ENCODE results near the gene KLF13. TPM values are rescaled to one million over a fixed set of nuclear protein-coding genes. Genes with fewer than 3 reads are reported as not detected.

KLF13 gene
- total RNA-seq, 1 donor, result 66.2 TPM

DNA sequence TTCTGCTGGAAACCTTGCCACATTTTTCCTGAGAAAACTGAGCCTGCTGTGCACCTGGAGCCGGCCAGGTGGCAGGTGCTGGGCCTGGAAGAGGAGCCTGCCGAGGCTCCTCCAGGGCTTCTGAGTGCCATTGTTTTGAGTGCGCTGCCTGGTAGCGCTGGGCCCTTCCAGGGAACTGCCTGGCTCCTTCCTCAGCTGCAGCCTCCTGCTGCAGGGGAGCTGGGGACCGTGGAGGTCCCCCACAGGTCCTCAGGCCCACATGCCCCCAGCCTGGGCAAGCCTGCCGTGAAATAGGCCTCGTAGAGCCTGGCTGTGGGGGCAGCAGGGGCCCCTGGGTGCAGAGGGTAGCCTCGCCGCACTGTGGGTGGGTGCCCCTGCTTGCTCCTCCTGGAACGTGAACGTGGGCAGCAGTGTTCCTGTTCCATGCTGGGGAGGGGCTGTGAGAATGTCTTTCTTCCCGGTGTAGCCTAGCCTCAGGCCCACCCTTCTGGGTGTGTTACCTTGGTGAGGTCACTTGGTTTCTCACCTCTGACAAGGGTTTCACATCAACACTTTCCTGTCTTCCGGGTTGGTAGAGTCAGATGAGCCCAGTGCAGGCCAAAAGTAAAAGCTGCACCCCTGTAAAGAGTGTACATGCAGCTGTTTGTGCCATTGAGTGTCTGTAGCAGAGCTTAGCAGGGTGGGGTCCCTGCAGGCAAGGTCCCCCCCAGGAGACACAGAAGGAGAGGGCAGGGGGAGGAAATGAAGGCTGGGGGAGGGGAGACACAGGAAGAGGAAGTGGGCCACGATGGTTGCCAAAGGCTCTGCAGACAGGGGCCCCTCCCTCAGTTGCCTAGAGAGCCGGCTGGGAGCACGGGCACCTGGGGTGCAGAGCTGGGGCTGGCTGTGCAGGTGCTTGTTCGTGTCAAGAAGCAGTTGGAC is 34.5 kb downstream of the KLF13 start:
- DNase-seq (ENCODE audit: low read depth in 2 of 3, low spot score in 2 of 3), result peak; percentile 55 to 66 (median 58)

DNA sequence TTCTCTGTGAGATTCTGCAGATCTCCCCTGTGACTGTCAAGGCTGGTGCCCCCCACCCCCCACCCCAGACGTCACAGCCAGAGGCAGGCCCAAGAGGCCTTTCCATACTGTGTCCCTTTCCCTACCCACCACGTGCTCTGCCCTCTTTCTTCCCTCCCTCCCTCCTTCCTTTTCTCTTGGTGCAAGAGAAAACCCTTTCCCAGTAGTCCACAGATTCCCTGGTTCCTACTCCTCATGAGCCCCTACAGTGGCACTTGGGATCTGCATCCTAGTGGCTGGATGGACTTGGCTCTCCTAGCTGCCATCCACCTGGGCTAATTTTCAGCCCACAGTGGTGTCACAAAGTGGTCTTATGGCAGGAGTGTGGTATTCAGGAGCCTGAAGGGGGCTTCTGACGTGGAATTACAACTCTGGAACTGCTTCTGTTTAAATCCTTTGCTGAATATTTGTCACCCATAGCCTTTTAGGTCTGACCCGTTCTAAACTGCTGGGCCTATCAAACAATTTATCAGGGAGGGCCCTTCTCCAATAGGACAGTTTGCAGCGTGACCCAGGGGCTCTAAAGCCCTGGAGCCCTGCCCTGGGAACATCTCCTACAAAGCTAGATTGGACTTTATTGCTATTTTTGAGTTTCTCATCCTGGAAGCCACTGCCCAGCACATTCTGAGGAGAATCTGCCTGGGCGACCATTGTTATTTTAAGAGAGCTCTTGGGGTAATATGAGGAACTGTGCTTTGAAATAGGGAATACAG is 35.3 kb downstream of the KLF13 start:
- DNase-seq (ENCODE audit: low read depth in 2 of 3, low spot score in 2 of 3), result no peak

DNA sequence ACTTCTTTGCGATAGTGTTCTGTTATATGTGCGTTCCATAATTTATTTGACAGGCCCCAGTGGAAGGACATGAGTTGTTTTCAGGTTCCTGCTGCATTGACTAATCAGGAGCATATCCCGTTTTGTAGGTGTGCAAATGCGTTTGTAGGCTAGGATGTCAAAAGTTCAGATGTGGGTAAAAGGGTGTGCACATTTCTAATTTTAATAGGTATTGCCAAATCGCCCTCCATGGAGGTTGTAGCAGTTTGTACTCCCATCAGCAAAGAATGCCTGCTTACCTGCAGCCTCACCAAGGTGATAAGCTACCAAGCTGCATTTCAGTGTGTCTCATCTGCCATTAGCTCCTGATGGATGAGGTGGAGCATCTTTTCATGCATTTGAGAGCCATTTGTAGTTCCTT is 36.3 kb downstream of the KLF13 start:
- DNase-seq (ENCODE audit: low read depth in 2 of 3, low spot score in 2 of 3), result no peak

DNA sequence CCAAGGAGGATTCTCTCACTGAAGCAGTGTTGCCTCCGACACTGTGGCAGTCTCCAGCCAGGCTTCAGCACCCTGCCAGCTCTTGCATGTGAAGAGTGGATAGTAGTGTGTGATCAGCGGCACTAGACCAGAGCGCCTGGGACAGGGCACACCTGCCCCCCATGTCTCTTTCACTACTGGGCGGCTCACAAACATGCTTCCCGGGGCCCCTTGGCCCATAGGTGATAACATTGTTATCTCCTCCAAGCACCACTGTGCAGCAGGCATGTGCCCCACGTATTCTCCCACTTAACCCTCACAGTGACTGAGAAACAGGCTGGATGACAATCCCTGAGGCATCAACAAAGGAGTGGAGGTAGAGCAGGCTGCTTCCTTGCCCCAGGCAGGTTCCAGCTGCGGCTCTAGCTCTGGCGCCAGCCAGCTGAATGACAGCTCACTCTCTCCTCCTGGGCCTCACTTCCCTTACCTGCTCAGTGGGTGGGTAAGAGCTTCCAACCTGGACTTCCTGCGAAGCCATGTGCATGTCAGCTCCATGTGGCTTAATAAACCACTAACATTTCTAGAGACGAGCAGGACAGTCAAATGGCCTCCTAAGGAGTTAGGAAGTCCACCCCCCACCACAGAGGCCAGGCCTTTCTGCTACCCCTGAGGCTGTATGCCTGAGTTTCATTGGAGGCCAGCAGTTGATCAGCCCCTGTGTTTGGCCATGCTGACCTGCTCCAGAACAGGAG is 37.8 kb downstream of the KLF13 start:
- no peak for DNase-seq (ENCODE audit: low read depth in 2 of 3, low spot score in 2 of 3)

- DNase-seq (ENCODE audit: low read depth in 2 of 3, low spot score in 2 of 3), result no peak
These were observed 38.5 kb downstream of the KLF13 start for GRCh38 chr15:31365032-31365654.

- DNase-seq (ENCODE audit: low read depth in 2 of 3, low spot score in 2 of 3), result peak in 2 of 3 donors; percentile 88 to 93
These were observed 39.1 kb downstream of the KLF13 start for GRCh38 chr15:31365655-31366127.

DNA sequence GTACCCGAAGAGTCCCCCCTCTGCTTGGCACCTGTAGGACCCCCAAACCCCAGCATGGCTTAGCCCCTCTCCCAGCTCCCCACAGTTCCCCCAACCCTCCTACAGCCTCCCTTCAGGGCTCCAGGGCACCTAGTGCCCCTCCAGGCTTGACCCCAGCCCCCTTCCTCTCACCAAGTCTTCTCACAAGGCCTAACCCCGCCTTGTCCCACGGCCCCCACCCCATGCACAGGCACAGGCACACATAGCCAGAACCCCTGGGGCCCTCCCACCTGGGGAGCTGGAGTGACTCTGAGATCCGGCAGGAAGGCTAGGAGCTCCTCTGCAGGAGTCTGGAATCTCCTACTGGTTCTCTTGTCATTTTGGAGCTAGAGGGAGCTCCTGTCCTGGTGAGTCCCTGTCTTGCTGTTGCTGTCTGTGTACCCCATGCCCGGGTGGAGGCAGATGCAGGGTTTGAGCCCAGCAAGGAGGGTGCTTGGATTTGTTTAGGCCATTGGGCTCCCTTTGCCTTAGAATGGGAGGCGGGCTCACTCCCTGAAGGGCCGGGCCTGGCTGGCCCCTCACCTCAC is 39.6 kb downstream of the KLF13 start:
- DNase-seq (ENCODE audit: low read depth in 2 of 3, low spot score in 2 of 3), result no peak

DNA sequence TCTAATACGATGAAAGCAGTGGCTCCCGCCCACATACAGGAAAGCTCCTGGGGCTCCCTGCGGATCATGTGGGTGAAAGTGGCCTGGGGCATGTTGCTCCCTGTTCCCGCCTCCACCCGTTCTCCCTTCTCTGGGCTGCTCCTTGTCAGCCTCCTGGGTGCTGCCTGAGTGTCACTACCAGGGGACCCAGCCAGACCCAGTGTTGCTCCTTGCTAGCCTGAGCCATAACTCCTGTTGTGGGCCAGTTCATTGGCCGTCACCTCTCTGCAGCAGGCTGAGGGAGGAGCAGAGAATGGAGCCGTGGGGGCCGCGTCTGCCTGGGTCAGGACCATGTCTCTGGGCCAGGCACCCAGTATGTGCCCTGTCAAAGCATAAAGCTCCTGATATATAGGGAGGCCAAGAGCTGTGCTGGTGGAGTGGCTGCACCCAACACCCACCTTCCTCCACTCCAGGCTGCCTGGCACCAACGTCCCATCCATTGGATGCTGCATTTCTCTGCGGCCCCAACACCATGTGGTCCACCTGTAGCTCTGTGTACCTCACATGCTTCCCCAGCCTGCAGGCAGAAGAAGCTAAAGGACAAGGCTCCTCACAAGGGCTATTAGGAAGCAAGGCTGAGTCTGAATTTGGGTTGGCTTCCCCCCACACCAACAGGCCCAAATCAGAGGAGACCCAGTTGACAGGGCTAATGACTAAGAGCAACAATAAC is 40.5 kb downstream of the KLF13 start:
- DNase-seq (ENCODE audit: low read depth in 2 of 3, low spot score in 2 of 3), result no peak

- no peak for DNase-seq (ENCODE audit: low read depth in 2 of 3, low spot score in 2 of 3)
These were observed 41.2 kb downstream of the KLF13 start for GRCh38 chr15:31367730-31368344.

GRCh38 chr15:31369727-31370126 is 43.1 kb downstream of the KLF13 start:
- DNase-seq (ENCODE audit: low read depth in 2 of 3, low spot score in 2 of 3), result no peak

GRCh38 chr15:31371520-31372240 is 45.0 kb downstream of the KLF13 start:
- no peak for DNase-seq (ENCODE audit: low read depth in 2 of 3, low spot score in 2 of 3)

- DNase-seq (ENCODE audit: low read depth in 2 of 3, low spot score in 2 of 3), result no peak
These were observed 46.0 kb downstream of the KLF13 start for GRCh38 chr15:31372635-31373091.

- no peak for DNase-seq (ENCODE audit: low read depth in 2 of 3, low spot score in 2 of 3)
These were observed 46.6 kb downstream of the KLF13 start for GRCh38 chr15:31373096-31373865.

DNA sequence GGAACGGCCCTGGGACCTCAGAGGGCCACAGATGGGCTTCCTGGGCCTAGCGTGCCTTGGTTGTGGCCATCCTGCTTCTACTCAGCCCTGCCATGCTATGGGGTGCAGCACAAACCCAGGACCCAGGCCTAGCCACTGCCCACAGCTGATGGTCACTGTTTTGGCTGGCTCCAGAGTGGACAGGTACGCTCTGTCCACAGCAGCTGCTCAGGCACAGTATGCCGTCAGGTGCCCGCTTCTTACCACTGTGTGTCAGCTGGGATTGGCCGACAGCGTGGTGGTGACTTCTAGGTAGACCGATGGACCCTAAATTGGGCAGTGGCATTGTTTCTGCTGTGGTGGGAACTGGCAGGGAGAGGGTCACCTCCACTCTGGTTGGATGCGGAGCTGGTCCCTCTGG is 47.3 kb downstream of the KLF13 start:
- no peak for DNase-seq (ENCODE audit: low read depth in 2 of 3, low spot score in 2 of 3)

- no peak for DNase-seq (ENCODE audit: low read depth in 2 of 3, low spot score in 2 of 3)
These were observed 47.9 kb downstream of the KLF13 start for GRCh38 chr15:31374489-31374888.

DNA sequence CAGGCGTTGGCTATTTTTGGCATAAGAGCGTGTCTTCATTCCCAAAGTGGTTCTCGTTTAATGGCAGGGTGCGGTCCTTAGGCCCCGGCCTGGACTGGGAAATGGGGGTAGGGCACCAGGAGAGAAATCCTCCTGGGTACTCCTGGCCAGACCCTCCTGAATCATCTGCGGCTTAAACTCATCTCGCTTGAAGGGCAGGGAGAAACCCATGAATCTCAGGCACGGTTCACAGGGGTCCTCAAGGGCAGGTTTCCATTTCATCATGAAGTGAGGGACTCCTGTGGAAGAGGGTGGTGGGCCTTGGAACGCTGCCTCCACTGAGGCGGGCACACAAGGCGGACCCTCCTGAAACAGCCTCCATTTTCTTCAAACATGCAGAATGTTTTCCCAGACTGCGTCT is 48.4 kb downstream of the KLF13 start:
- DNase-seq (ENCODE audit: low read depth in 2 of 3, low spot score in 2 of 3), result no peak

- no peak for DNase-seq (ENCODE audit: low read depth in 2 of 3, low spot score in 2 of 3)
These were observed 49.1 kb downstream of the KLF13 start for GRCh38 chr15:31375772-31376171.

GRCh38 chr15:31376511-31376910 is 49.9 kb downstream of the KLF13 start:
- no peak for DNase-seq (ENCODE audit: low read depth in 2 of 3, low spot score in 2 of 3)

All from hematopoietic multipotent progenitor cell (in vitro differentiated cells).